OCI-LY3 (cell line): ENCODE measurements around the gene HCLS1.

ENCODE experiments used
- H2AFZ ChIP-seq: fragments of 200-600, 300-600 bp; shearing (Covaris generic); 2 replicates; pipeline ENCODE4 v1.6.0; 2014; ENCODE audit warnings: antibody characterized with exemption, low read depth, low read length
- H3K27ac ChIP-seq: fragments of 200-600, 300-600 bp; sonication (generic); 2 replicates; pipeline ENCODE4 v1.5.1; 2014; ENCODE audit warnings: mild to moderate bottlenecking, low read length, moderate library complexity, mixed read lengths
- H3K27me3 ChIP-seq: fragments of 200-600, 300-600 bp; sonication (generic); 2 replicates; pipeline ENCODE4 v1.6.1; 2014; ENCODE audit warnings: low read depth, low read length, mixed read lengths
- H3K36me3 ChIP-seq: fragments of 200-600, 300-600 bp; sonication (generic); replicated peaks from 2 replicates; pipeline ENCODE3; 2014; ENCODE audit warnings: low read depth, low read length, mixed read lengths
- H3K4me1 ChIP-seq: fragments of 300-600, 200-600 bp; sonication (generic); 2 replicates; pipeline ENCODE4 v1.6.1; 2014; ENCODE audit warnings: low read length, mixed read lengths
- H3K4me2 ChIP-seq: fragments of 200-600, 300-600 bp; sonication (generic); 2 replicates; pipeline ENCODE4 v1.6.1; 2014; ENCODE audit warnings: low read length, mixed read lengths
- H3K4me3 ChIP-seq: fragments of 300-600, 200-600 bp; sonication (generic); 2 replicates; pipeline ENCODE4 v1.5.1; 2014; ENCODE audit warnings: antibody characterized with exemption, mild to moderate bottlenecking, low read length, moderate library complexity
- H3K79me2 ChIP-seq: fragments of 300-600, 200-600 bp; shearing (Covaris generic); 2 replicates; pipeline ENCODE4 v1.6.1; 2014; ENCODE audit warnings: mild to moderate bottlenecking, low read length, mixed read lengths
- H3K9ac ChIP-seq: fragments of 300-600, 200-600 bp; shearing (Covaris generic); 2 replicates; pipeline ENCODE4 v1.6.0; 2014; ENCODE audit warnings: mild to moderate bottlenecking, low read length, moderate library complexity
- H3K9me3 ChIP-seq: fragments of 200-600, 300-600 bp; shearing (Covaris generic); 2 replicates; pipeline ENCODE4 v1.6.1; 2014; ENCODE audit warnings: low read length, mixed read lengths; ENCODE audit not compliant: insufficient read depth
- H4K20me1 ChIP-seq: fragments of 200-600, 300-600 bp; sonication (generic); 2 replicates; pipeline ENCODE4 v1.6.1; 2016; ENCODE audit warnings: low read length, mixed read lengths; ENCODE audit not compliant: insufficient read depth
- CTCF ChIP-seq: fragments of 200-600, 300-600 bp; sonication (generic); IDR thresholded peaks from 2 replicates; pipeline ENCODE4 v1.5.1; 2014; ENCODE audit warnings: antibody characterized with exemption, low read length, low read depth
- EZH2phosphoT487 ChIP-seq: fragments of 200-600 bp; shearing (Covaris generic); IDR thresholded peaks from 2 replicates; pipeline ENCODE4 v1.6.1; 2018; ENCODE audit warnings: antibody characterized with exemption, mixed run types, low read depth

The HCLS1 gene

GRCh38 chr3:121627211-121627610 lies 33.5 kb downstream of the HCLS1 start:
- Histone ChIP-seq H4K20me1 (no peaks in the 10 kb centered on the region), H3K27ac (no peak overlapping the region), H2AFZ (no peak overlapping the region), H3K36me3 (peaks cover 27% of the 10 kb centered on the region), H3K4me2 (no peak overlapping the region), H3K9ac (no peak overlapping the region), H3K9me3 (no peaks in the 10 kb centered on the region), H3K4me3 (no peak overlapping the region), H3K27me3 (no peaks in the 10 kb centered on the region), H3K79me2 (no peaks in the 10 kb centered on the region), H3K4me1 (peaks cover 9% of the 10 kb centered on the region)
- TF ChIP-seq CTCF: no peak

- Histone ChIP-seq H3K9me3 (no peaks in the 10 kb centered on the region), H2AFZ (no peak overlapping the region), H3K4me3 (no peak overlapping the region), H3K4me2 (no peak overlapping the region), H4K20me1 (no peaks in the 10 kb centered on the region), H3K9ac (no peak overlapping the region), H3K27me3 (no peaks in the 10 kb centered on the region), H3K4me1 (peaks cover 9% of the 10 kb centered on the region), H3K27ac (no peak overlapping the region), H3K79me2 (no peaks in the 10 kb centered on the region), H3K36me3 (peaks cover 20% of the 10 kb centered on the region)
- no peak for TF ChIP-seq CTCF
- TF ChIP-seq EZH2phosphoT487: no peak
Measured at GRCh38 chr3:121626495-121626894, 34.2 kb downstream of the HCLS1 start.

- Histone ChIP-seq H3K9me3 (no peaks in the 10 kb centered on the region), H3K4me1 (peaks cover 9% of the 10 kb centered on the region), H3K79me2 (no peaks in the 10 kb centered on the region), H3K36me3 (peaks cover 4% of the 10 kb centered on the region), H3K4me2 (peak overlapping the region; percentile 58), H3K27ac (no peak overlapping the region), H3K27me3 (no peaks in the 10 kb centered on the region), H4K20me1 (no peaks in the 10 kb centered on the region), H3K4me3 (0 out of 2 replicates have a peak overlapping the region, but pooled peaks have one; percentile 3), H3K9ac (no peak overlapping the region), H2AFZ (peak overlapping the region; percentile 14; the same call in 1 of the 2 replicates)
- TF ChIP-seq CTCF (no peak), EZH2phosphoT487 (no peak)
Measured at GRCh38 chr3:121624147-121624899, 36.4 kb downstream of the HCLS1 start.

GRCh38 chr3:121621491-121621890 lies 39.2 kb downstream of the HCLS1 start:
- Histone ChIP-seq H3K9ac (no peak overlapping the region), H3K4me2 (no peak overlapping the region), H3K36me3 (no peaks in the 10 kb centered on the region), H3K27ac (no peak overlapping the region), H3K9me3 (no peaks in the 10 kb centered on the region), H3K4me1 (peaks cover 9% of the 10 kb centered on the region), H4K20me1 (no peaks in the 10 kb centered on the region), H3K79me2 (no peaks in the 10 kb centered on the region), H3K4me3 (no peak overlapping the region), H2AFZ (no peak overlapping the region), H3K27me3 (no peaks in the 10 kb centered on the region)
- TF ChIP-seq CTCF: no peak
- no peak for TF ChIP-seq EZH2phosphoT487
